HG03064 (cell line): ENCODE results near the gene DUSP6.

Experiments
- ATAC-seq: cut with Tn5 transposase; IDR thresholded peaks from one replicate; pipeline ENCODE4 v1.9.1; 2021; ENCODE audit warnings: low read depth; ENCODE audit not compliant: unreplicated experiment

Gene DUSP6

DNA sequence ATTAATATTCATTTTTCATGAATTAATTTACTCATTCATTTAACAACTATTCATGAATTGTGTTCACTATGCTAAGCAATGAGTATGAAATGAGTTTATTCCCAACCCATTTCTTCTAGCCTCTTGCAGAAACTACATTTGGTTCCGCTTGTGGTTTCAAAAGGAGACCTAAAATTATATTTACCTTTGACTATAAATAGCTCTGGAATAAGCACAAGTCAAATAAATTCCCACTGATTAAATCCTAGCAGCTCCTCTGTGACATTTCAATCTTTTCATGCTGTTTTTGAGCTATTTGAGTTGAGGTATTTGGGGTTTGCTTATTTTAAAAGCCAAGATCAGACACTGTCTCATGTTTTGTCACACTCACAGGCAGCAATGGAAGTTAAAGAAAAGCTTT, 46.9 kb downstream of the DUSP6 start:
- ATAC-seq = no peak

DNA sequence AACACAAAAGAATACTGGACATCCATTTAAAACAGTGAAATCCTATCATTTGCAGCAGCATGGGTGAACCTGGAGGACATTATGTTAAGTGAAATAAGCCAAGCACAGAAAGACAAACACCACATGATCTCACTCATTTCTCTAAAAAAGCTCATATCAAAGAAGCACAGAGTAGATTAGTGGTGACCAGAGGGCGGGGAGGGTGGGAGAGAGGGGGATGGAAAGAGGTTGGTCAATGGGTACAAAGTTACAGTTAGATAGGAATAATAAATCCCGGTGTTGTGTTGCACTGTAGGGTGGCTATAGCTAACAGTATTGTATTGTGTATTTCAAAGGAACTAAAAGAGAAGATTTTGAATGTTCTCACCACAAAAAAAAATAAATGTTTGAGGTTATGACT, 52.4 kb downstream of the DUSP6 start:
- no peak for ATAC-seq

GRCh38 chr12:89299417-89299816, 52.9 kb downstream of the DUSP6 start:
- ATAC-seq = no peak
